Stimulated activated CD4-positive, alpha-beta T cell treated with anti-CD3 and anti-CD28 coated beads, Interleukin-2, amount 100 ng/mL, for 24 hours (primary cell): Measurements from ENCODE around the gene SLC25A25.
A peak's percentile ranks its signal among the peaks of the same experiment; 100 is the strongest.
"Not testable (repeated sequence)": the region's sequence is repeated elsewhere in the genome, so short reads cannot be mapped to it uniquely, and the experiment has no call there.

ENCODE experiments used
- DNase-seq, 2 donors: peaks; one replicate each; pipeline ENCODE4 v3.0.0-alpha.2; 2020

SLC25A25 gene

GRCh38 chr9:128098297-128099230 lies 30.5 kb downstream of the SLC25A25 start:
- peak; percentile 62 to 69 for DNase-seq

- DNase-seq, result no peak
These were observed 31.3 kb downstream of the SLC25A25 start for GRCh38 chr9:128099231-128099931.

GRCh38 chr9:128099932-128100491 lies 32.0 kb downstream of the SLC25A25 start:
- DNase-seq, result no peak

GRCh38 chr9:128100581-128100980 lies 32.5 kb downstream of the SLC25A25 start:
- DNase-seq, result no peak

GRCh38 chr9:128101231-128101661 lies 33.2 kb downstream of the SLC25A25 start:
- DNase-seq, result no peak

GRCh38 chr9:128101690-128102089 lies 33.7 kb downstream of the SLC25A25 start:
- DNase-seq, result no peak

- no peak for DNase-seq
These were observed 34.2 kb downstream of the SLC25A25 start for GRCh38 chr9:128102196-128102595.

- DNase-seq, result no peak
These were observed 35.0 kb downstream of the SLC25A25 start for GRCh38 chr9:128102861-128103588.

- DNase-seq, result peak in 1 of 2 donors; percentile 46
These were observed 35.5 kb downstream of the SLC25A25 start for GRCh38 chr9:128103589-128103962.

GRCh38 chr9:128104171-128104618 lies 36.2 kb downstream of the SLC25A25 start:
- no peak for DNase-seq

- no peak for DNase-seq
These were observed 37.6 kb downstream of the SLC25A25 start for GRCh38 chr9:128105538-128106175.

- DNase-seq, result no peak
These were observed 38.3 kb downstream of the SLC25A25 start for GRCh38 chr9:128106181-128106939.

GRCh38 chr9:128106940-128107467 lies 39.0 kb downstream of the SLC25A25 start:
- no peak for DNase-seq

GRCh38 chr9:128107468-128108268 lies 39.6 kb downstream of the SLC25A25 start:
- DNase-seq, result no peak

- no peak for DNase-seq
These were observed 40.4 kb downstream of the SLC25A25 start for GRCh38 chr9:128108269-128109049.

- no peak for DNase-seq
These were observed 41.1 kb downstream of the SLC25A25 start for GRCh38 chr9:128109050-128109709.

GRCh38 chr9:128111726-128112125 lies 43.7 kb downstream of the SLC25A25 start:
- DNase-seq, result not testable (repeated sequence)

- DNase-seq, result no peak
These were observed 45.7 kb downstream of the SLC25A25 start for GRCh38 chr9:128113526-128114325.
